Osteoblast (primary cell): ENCODE results near the gene IL4I1. TPM values are rescaled to one million over a fixed set of nuclear protein-coding genes. Genes with fewer than 3 reads are reported as not detected.
A peak's percentile ranks its signal among the peaks of the same experiment; 100 is the strongest.

Experiments used
- DNase-seq: peaks from one replicate; pipeline ENCODE4 v3.0.0; 2011; ENCODE audit warnings: low spot score, mixed read lengths; ENCODE audit not compliant: insufficient read length; ENCODE audit errors: missing footprints
- H2AFZ ChIP-seq: 2 replicates; pipeline ENCODE4 v1.6.0; 2011; ENCODE audit warnings: mild to moderate bottlenecking, low read length
- H3K27ac ChIP-seq: 2 replicates; pipeline ENCODE4 v1.5.1; 2011; ENCODE audit warnings: mild to moderate bottlenecking, low read depth, low read length, moderate library complexity
- H3K27me3 ChIP-seq: 2 replicates; pipeline ENCODE4 v1.6.0; 2012; ENCODE audit warnings: mild to moderate bottlenecking, control low read depth, inconsistent platforms, low read length, moderate library complexity; ENCODE audit not compliant: insufficient read depth
- H3K36me3 ChIP-seq: 2 replicates; pipeline ENCODE4 v1.5.1; 2011; ENCODE audit warnings: mild to moderate bottlenecking, low read length, control low read depth, moderate library complexity; ENCODE audit not compliant: insufficient read depth
- H3K4me1 ChIP-seq: 2 replicates; pipeline ENCODE4 v1.5.1; 2011; ENCODE audit warnings: mild to moderate bottlenecking, low read length, control low read depth, moderate library complexity; ENCODE audit not compliant: insufficient read depth
- H3K4me2 ChIP-seq: 2 replicates; pipeline ENCODE4 v1.6.0; 2011; ENCODE audit warnings: mild to moderate bottlenecking, low read length; ENCODE audit not compliant: insufficient read depth
- H3K4me3 ChIP-seq: fragments of 200-600 bp; sonication (generic); 3 replicates; pipeline ENCODE4 v1.5.1; 2012; ENCODE audit warnings: mild to moderate bottlenecking, low read length, inconsistent platforms; ENCODE audit not compliant: insufficient read depth
- H3K79me2 ChIP-seq: 2 replicates; pipeline ENCODE4 v1.6.0; 2012; ENCODE audit warnings: mild to moderate bottlenecking, low read length, control low read depth, inconsistent platforms; ENCODE audit not compliant: insufficient read depth
- H3K9me3 ChIP-seq: 2 replicates; pipeline ENCODE4 v1.5.1; 2011; ENCODE audit warnings: low read depth, low read length, control low read depth
- H4K20me1 ChIP-seq: 2 replicates; pipeline ENCODE4 v1.6.0; 2012; ENCODE audit warnings: mild to moderate bottlenecking, low read length, control low read depth; ENCODE audit not compliant: insufficient read depth
- CTCF ChIP-seq: IDR thresholded peaks from 2 replicates; pipeline ENCODE4 v1.5.1; 2011; ENCODE audit warnings: mild to moderate bottlenecking, low read depth, low read length, moderate library complexity; ENCODE audit errors: extremely low read depth
- total RNA-seq: library from RNA; depleted of rRNA; stranded (reverse); fragments of >200 nt; gene quantifications from 2 replicates; pipeline ENCODE4 v1.2.3, GENCODE V29; 2012

IL4I1 gene
- total RNA-seq, 1 donor, result 1.4 TPM

DNA sequence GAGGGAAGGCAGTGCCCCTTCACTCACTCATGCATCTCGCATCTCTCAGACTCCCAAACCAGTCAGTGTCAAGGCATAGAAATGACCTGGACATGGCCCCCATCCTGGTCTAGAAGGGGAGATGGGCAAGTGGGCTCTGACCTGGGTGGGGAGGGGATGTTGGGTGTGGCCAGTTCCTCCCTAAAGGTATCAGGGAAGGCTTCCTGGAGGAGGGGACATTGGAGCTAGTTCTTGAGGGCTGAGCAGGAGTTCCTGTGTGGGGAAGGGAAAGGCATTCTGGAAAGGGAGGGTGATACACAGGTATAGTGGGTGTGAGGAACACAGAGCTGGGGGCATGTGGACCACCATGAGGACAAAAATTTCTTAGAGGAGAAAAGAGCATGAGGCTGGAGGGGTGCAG, 4.0 kb downstream of the IL4I1 start:
- Histone ChIP-seq H3K4me2 (no peak overlapping the region), H3K9me3 (no peaks in the 10 kb centered on the region), H3K4me1 (peaks cover 12% of the 10 kb centered on the region), H3K36me3 (no peaks in the 10 kb centered on the region), H3K4me3 (no peak overlapping the region), H4K20me1 (peaks cover 3% of the 10 kb centered on the region), H3K27ac (no peak overlapping the region), H2AFZ (no peak overlapping the region), H3K79me2 (no peaks in the 10 kb centered on the region), H3K27me3 (peaks cover 9% of the 10 kb centered on the region)
- DNase-seq, result no peak
- TF ChIP-seq CTCF, result no peak

- no peak for TF ChIP-seq CTCF
- no peak for DNase-seq
These were observed 5.3 kb downstream of the IL4I1 start for GRCh38 chr19:49891393-49891792.

GRCh38 chr19:49890349-49891311, 6.1 kb downstream of the IL4I1 start:
- H3K4me3 ChIP-seq, result peak overlapping the region; percentile 49
- no peak for DNase-seq
- H3K27me3 ChIP-seq, result peaks cover 9% of the 10 kb centered on the region
- no peak for TF ChIP-seq CTCF
- no peak overlapping the region for H3K27ac ChIP-seq
- H3K9me3 ChIP-seq, result no peaks in the 10 kb centered on the region
- peaks cover 3% of the 10 kb centered on the region for H4K20me1 ChIP-seq
- peak overlapping the region; percentile 61 for H3K4me2 ChIP-seq
- peaks cover 5% of the 10 kb centered on the region for H3K4me1 ChIP-seq
- no peaks in the 10 kb centered on the region for H3K36me3 ChIP-seq
- H3K79me2 ChIP-seq, result no peaks in the 10 kb centered on the region
- H2AFZ ChIP-seq, result peak overlapping the region; percentile 47

More at GRCh38 chr19:49891393-49891792, 5.3 kb downstream of the IL4I1 start:
- peaks cover 5% of the 10 kb centered on the region for H3K4me1 ChIP-seq
- H3K4me3 ChIP-seq, result no peak overlapping the region
- H3K79me2 ChIP-seq, result no peaks in the 10 kb centered on the region
- H2AFZ ChIP-seq, result no peak overlapping the region
- H3K36me3 ChIP-seq, result no peaks in the 10 kb centered on the region
- peaks cover 9% of the 10 kb centered on the region for H3K27me3 ChIP-seq
- peaks cover 3% of the 10 kb centered on the region for H4K20me1 ChIP-seq
- H3K9me3 ChIP-seq, result no peaks in the 10 kb centered on the region
- no peak overlapping the region for H3K4me2 ChIP-seq
- no peak overlapping the region for H3K27ac ChIP-seq

DNA sequence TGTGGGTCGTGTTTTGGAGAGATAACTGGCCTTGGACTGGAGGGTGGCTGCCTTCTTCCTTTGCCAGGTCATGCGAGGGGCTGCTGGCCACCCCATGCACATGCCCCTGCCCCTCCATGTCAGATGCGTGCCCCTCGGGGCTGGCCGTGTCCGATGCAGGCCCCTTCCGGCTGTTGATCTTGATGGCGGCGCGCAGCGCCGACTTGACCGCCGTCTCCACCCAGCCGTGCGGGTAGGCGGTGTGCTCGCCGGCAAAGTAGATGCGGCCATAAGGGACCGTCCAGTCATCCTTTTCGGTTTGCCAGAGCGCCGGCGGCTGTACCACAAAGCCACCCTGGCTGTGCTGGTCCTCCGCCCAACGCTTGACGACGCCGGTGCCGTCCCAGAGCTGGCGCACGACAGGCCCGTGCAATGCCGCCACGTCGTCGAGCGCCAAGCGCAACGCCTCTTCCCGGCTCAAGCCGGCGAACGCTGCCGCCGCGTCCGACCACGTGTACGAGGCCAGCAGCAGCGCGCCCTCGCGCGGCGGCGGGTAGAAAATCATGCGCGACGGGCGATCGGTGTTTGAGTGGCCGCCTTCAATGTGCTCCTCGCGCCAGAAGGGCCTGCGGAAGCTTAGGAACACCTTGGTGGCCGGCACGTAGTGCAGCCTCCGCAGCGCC, 6.9 kb downstream of the IL4I1 start:
- Histone ChIP-seq H3K27ac (no peak overlapping the region), H4K20me1 (peaks cover 3% of the 10 kb centered on the region), H3K4me3 (peak overlapping the region; percentile 49), H3K9me3 (no peaks in the 10 kb centered on the region), H3K27me3 (peaks cover 9% of the 10 kb centered on the region), H3K4me1 (peaks cover 5% of the 10 kb centered on the region), H3K79me2 (no peaks in the 10 kb centered on the region), H2AFZ (peak overlapping the region; percentile 47), H3K36me3 (peaks cover 2% of the 10 kb centered on the region), H3K4me2 (peak overlapping the region; percentile 61)
- TF ChIP-seq CTCF, result peak; percentile 70
- DNase-seq, result peak; percentile 97
